Heart left ventricle (tissue), 16 donors: ENCODE measurements around the gene HOXA2. TPM values are rescaled to one million over a fixed set of nuclear protein-coding genes. Genes with fewer than 3 reads are reported as not detected.
A peak's percentile ranks its signal among the peaks of the same experiment; 100 is the strongest.

Experiments
- ATAC-seq, 4 donors: fragments of 200-7000 bp; cut with Tn5 transposase; one replicate each; pipeline ENCODE4 v1.9.1; 2020 to 2022; ENCODE audit warnings: moderate library complexity in 4 of 4, mild to moderate bottlenecking in 3 of 4, moderate number of reproducible peaks in 1 of 4
- DNase-seq, 5 donors: peaks; one replicate each; pipeline ENCODE4 v3.0.0-alpha.2; 2020
- H3K27ac ChIP-seq, 12 donors: fragments of 200-600 bp; sonication (generic) in 4 of 12; one replicate each; pipeline versions ENCODE4 v1.5.0 to v1.8.0; 2016 to 2022; ENCODE audit warnings: mild to moderate bottlenecking in 2 of 12
- H3K27me3 ChIP-seq, 9 donors: fragments of 200-600 bp; sonication (generic) in 2 of 9; one replicate each; pipeline versions ENCODE4 v1.5.1 to v1.8.0; 2016 to 2022; ENCODE audit warnings: mild to moderate bottlenecking in 3 of 9
- H3K36me3 ChIP-seq, 9 donors: fragments of 200-600 bp; sonication (generic) in 2 of 9; one replicate each; pipeline versions ENCODE4 v1.5.0 to v1.8.0; 2018 to 2022; ENCODE audit warnings: mild to moderate bottlenecking in 2 of 9
- H3K4me1 ChIP-seq, 12 donors: fragments of 200-600 bp; sonication (generic) in 4 of 12; one replicate each; pipeline versions ENCODE4 v1.5.0 to v1.8.0; 2016 to 2022; ENCODE audit warnings: mild to moderate bottlenecking in 3 of 12
- H3K4me3 ChIP-seq, 12 donors: fragments of 200-600 bp; sonication (generic) in 4 of 12; one replicate each; pipeline versions ENCODE4 v1.5.0 to v1.8.0; 2017 to 2022; ENCODE audit warnings: mild to moderate bottlenecking in 9 of 12, moderate library complexity in 4 of 12
- H3K9me3 ChIP-seq, 12 donors: fragments of 200-600 bp; sonication (generic) in 4 of 12; one replicate each; pipeline versions ENCODE4 v1.5.0 to v1.8.0; 2016 to 2022; ENCODE audit warnings: mild to moderate bottlenecking in 1 of 12
- CTCF ChIP-seq, 12 donors: fragments of 200-600 bp; sonication (generic) in 4 of 12; IDR thresholded peaks; one replicate each; pipeline versions ENCODE4 v1.5.0 to v1.8.0; 2018 to 2022; ENCODE audit warnings: antibody characterized with exemption in 12 of 12, mild to moderate bottlenecking in 5 of 12
- POLR2A ChIP-seq, 2 donors: fragments of 450-650 bp; IDR thresholded peaks; one replicate each; pipeline ENCODE4 v1.6.1; 2017; ENCODE audit warnings: antibody characterized with exemption in 2 of 2, mild to moderate bottlenecking in 2 of 2, moderate library complexity in 2 of 2
- WGBS, 4 donors: extraction: QIAGEN DNeasy Blood & Tissue Kit in 2 of 4; methylation state at CpG; one replicate each; pipeline versions ENCODE4 v1.1.5 to v1.1.7; 2013 to 2018; 5-methylcytosine and 5-hydroxymethylcytosine counted together
- intact Hi-C, 10 donors: fragments of 100-400 bp; cut with DNase I; formaldehyde crosslinking; loops; one replicate each; pipeline versions ENCODE4 v1.11.1 to v1.14.2; 2022
- polyA plus RNA-seq, 2 donors: library from polyadenylated mRNA; stranded (reverse); fragments of 200-250 nt; gene quantifications; one replicate each; pipeline ENCODE4 v1.2.3, GENCODE V29; 2013
- total RNA-seq, 9 donors: library from RNA; depleted of rRNA in 2 of 9; stranded (reverse); fragments of >200 nt in 2 of 9; fragmentation: NEBNext Ultra II Directional in 3 of 9; extraction: Animal tissue kit (Norgen Biotek cat#: 25700) in 3 of 9; gene quantifications; one replicate each; pipeline versions ENCODE4 v1.1.0 to v1.2.4, GENCODE V29; 2016 to 2023
- donor health status: ischemic (EF 13 %, LVEDD 7.1; RV severe dilation, severe dysfunction).
- donor health status: healthy with polysubstance abuse.
- donor health status: DM: no; HTN: yes; CAD: no.
- donor health status: DM: no; HTN: no; CAD: no.
- donor health status: ischemic (EF 25% LVEDD 6.9; RV normal size, moderate dysfunction).
- donor health status: ischemic (EF 25% LVEDD 5.7; RV mildly dilated, moderate dysfunction).
- donor health status: healthy.
- donor health status: DM: yes; HTN: yes; CAD: no.
- donor health status: ischemic (EF 35%, LVEDD 5.7; RV mildly dilated, moderate dysfunction).
- donor health status: nonischemic (EF 11% LVEDD 7.7; RV severe dilation, severe dysfunction).
- donor health status: DM: yes; HTN: yes; CAD: no.
- donor health status: PGD.
- donor health status: ischemic (EF 29% LVEDD 5.4; RV normal size, mild dysfunction).
- donor health status: nonischemic (EF 23%, LVEDD 6.1; RV moderate dilation, normal function).

The HOXA2 gene
- total and polyA plus RNA-seq, 11 donors, result 0.03 to 0.57 (median 0.14) TPM; not detected in 8

DNA sequence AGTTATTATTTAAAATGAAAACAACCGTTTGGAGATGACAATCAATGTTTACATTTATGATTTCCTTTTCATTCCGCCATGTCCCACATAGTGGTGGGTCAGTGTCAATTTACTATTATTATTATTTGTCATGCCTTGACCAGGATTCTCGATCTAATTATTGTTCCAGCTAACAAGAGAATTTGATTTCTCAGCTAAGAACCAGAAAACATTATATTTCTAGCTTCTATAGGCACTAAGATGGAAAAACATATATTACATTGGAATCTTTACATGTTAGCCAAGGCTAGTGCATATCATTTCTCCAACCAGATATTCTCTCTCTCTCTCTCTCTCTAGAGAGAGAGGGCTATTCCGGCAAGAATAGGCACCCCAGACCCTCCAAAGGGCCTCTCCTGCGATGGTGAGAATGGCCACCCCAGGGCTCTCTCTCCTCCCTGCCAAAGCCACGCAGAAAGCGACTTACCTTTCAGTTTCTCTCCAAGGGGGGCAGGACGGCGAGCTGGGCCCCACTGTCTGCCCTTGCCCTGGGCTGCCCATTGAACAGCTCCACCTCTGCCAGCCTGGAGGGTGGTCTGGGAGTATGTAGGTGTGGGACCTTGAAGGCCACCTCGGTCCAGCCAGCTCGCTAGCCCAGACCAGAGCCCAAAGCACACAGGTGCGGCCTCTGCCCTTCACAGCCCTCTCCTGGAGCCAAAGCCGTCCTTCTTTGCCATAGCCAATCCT lies 47.5 kb upstream of the HOXA2 start:
- Histone ChIP-seq H3K27ac (peak overlapping the region in 1 of 12 donors; percentile 92), H3K36me3 (no peaks in the 10 kb centered on the region), H3K27me3 (peaks cover 89 to 100% (median 99%) of the 10 kb centered on the region in 9 donors), H3K4me3 (peak overlapping the region in 2 of 12 donors; percentile 33 to 38), H3K9me3 (no peaks in the 10 kb centered on the region), H3K4me1 (peaks cover under 1 to 56% (median 23%) of the 10 kb centered on the region in 12 donors)
- intact Hi-C loops, result loop anchor here in 5 of 10 donors (10.0 kb wide), 3 partner anchors 1065 to 1285 kb away; no protein-coding TSS in a partner anchor
- peak in 2 of 5 donors; percentile 5 to 61 for DNase-seq
- 27 to 51% (median 37%) methylated on average over 13 of the region's 13 CpGs for WGBS, 4 donors
- no peak for ATAC-seq
- TF ChIP-seq POLR2A (IDR thresholded peaks at IDR 0.05) (no peak), CTCF (IDR thresholded peaks at IDR 0.05) (no peak)

GRCh38 chr7:27148756-27149641 lies 46.5 kb upstream of the HOXA2 start:
- Histone ChIP-seq H3K27ac (peak overlapping the region in 1 of 12 donors; percentile 76), H3K36me3 (no peaks in the 10 kb centered on the region), H3K9me3 (no peaks in the 10 kb centered on the region), H3K4me1 (peaks cover 0 to 56% (median 20%) of the 10 kb centered on the region in 12 donors), H3K4me3 (no peak overlapping the region), H3K27me3 (peaks cover 88 to 100% (median 99%) of the 10 kb centered on the region in 9 donors)
- ATAC-seq (no peak), DNase-seq (peak in 1 of 5 donors; percentile 37)
- intact Hi-C loops, result no loop called here
- TF ChIP-seq CTCF (IDR thresholded peaks at IDR 0.05), result no peak
- TF ChIP-seq POLR2A (IDR thresholded peaks at IDR 0.05), result no peak
- 15 to 40% (median 31%) methylated on average over 28 to 30 of the region's 30 CpGs for WGBS, 4 donors

GRCh38 chr7:27148031-27148755 lies 45.7 kb upstream of the HOXA2 start:
- 7 to 17% (median 12%) methylated on average over 20 to 28 of the region's 28 CpGs for WGBS, 4 donors
- intact Hi-C loops, result no loop called here
- Histone ChIP-seq H3K36me3 (no peaks in the 10 kb centered on the region), H3K4me1 (peaks cover 0 to 64% (median 20%) of the 10 kb centered on the region in 12 donors), H3K9me3 (no peaks in the 10 kb centered on the region), H3K4me3 (peak overlapping the region in 10 of 12 donors; percentile 17 to 48 (median 30)), H3K27ac (peak overlapping the region in 1 of 12 donors; percentile 76), H3K27me3 (peaks cover 88 to 100% (median 99%) of the 10 kb centered on the region in 9 donors)
- DNase-seq (peak in 1 of 5 donors; percentile 51), ATAC-seq (no peak)
- TF ChIP-seq CTCF (IDR thresholded peaks at IDR 0.05) (no peak), POLR2A (IDR thresholded peaks at IDR 0.05) (no peak)
